ENCODE results near the gene NADK. TPM values are rescaled to one million over a fixed set of nuclear protein-coding genes. Genes with fewer than 3 reads are reported as not detected.
A peak's percentile ranks its signal among the peaks of the same experiment; 100 is the strongest.

NADK gene
- total and polyA plus RNA-seq, 2 of the 13 experiments (the other 11 are each of a cell fraction or from before 2014, with no cell fraction given) = 56.6 to 60.1 TPM

DNA sequence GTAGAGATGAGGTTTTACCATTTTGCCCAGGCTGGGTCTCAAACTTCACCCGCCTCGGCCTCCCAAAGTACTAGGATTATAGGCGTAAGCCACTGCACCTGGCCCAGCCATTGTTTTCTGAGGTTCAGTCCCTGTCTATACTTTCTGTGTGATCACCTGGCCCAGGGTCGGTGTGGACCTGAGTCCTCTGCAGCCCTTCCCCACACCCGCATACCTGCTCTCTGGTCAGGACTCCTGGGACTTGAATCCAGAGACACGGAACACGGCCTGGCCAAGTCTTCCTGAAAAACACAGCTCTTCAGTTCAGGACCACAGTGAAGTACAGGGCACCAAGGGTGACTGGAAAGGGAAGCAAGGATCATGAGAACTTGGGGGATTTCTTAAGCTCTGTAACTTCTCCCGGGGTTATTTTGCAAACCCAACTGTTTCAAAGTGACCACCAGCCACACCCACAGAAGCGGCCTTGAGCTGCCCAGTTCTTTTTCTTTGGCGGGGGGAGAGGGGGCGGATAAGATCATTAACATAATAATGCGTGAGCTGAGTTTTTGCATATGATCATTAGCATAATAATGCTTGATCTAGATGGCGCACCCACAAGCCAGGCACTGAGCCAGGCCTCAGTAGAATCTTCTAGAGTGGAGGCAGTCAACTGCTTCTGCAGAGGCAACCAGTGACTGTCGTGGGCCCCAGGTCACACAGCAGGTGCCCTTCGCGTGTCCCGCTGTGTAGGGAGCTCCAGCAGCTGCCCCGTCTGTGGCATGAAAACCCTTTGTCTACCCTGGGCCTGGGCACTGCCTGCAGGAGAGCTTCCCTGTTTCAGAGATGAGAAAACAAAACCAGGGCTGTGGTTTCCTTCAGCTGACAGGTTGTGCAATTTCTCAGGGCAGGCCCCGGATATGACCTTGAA is 1.7 kb upstream of the NADK start (continued):
- no peak for TF ChIP-seq ZNF234 (CRISPR knock-in tag; conservative IDR thresholded peaks at IDR 0.05)
- TF ChIP-seq ZNF337 (CRISPR knock-in tag; IDR thresholded peaks at IDR 0.05; ENCODE audit: borderline replicate concordance, low read depth) = 0 out of 2 replicates have a peak, but pooled peaks have one; percentile 54
- 0 out of 2 replicates have a peak, but pooled peaks have one; percentile 22 for TF ChIP-seq ZNF547 (CRISPR knock-in tag; IDR thresholded peaks at IDR 0.05)
- TF ChIP-seq ZNF777 (CRISPR knock-in tag; IDR thresholded peaks at IDR 0.05) = 0 out of 2 replicates have a peak, but pooled peaks have one; percentile 14
- no peak for TF ChIP-seq ZNF138 (CRISPR knock-in tag; IDR thresholded peaks at IDR 0.05; ENCODE audit: low read depth)
- TF ChIP-seq MED1 (CRISPR knock-in tag; IDR thresholded peaks at IDR 0.05) = 0 out of 2 replicates have a peak, but pooled peaks have one; percentile 19
- TF ChIP-seq, protein P1, sequence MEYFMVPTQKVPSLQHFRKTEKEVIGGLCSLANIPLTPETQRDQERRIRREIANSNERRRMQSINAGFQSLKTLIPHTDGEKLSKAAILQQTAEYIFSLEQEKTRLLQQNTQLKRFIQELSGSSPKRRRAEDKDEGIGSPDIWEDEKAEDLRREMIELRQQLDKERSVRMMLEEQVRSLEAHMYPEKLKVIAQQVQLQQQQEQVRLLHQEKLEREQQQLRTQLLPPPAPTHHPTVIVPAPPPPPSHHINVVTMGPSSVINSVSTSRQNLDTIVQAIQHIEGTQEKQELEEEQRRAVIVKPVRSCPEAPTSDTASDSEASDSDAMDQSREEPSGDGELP (IDR thresholded peaks at IDR 0.05; ENCODE audit: borderline replicate concordance, low read depth) = peak; percentile 62; the same call in 1 of the 2 replicates
- peak; percentile 48; the same call in 1 of the 2 replicates for TF ChIP-seq CEBPB (IDR thresholded peaks at IDR 0.05; ENCODE audit: borderline replicate concordance, low read depth, low read length)
- TF ChIP-seq SOX6 (IDR thresholded peaks at IDR 0.05) = no peak
- TF ChIP-seq SOX6 (CRISPR knock-in tag; IDR thresholded peaks at IDR 0.05) = peak; percentile 31; the same call in 1 of the 2 replicates
- no peak for TF ChIP-seq ZSCAN21 (CRISPR knock-in tag; IDR thresholded peaks at IDR 0.05; ENCODE audit: borderline replicate concordance)
- 0 out of 2 replicates have a peak, but pooled peaks have one; percentile 20 for TF ChIP-seq KLF12 (CRISPR knock-in tag; IDR thresholded peaks at IDR 0.05; ENCODE audit: borderline replicate concordance)

Measured in HepG2 (cell line).